H1 (cell line): ENCODE data around the gene COL27A1. TPM values are rescaled to one million over a fixed set of nuclear protein-coding genes. Genes with fewer than 3 reads are reported as not detected.

Source experiments
- CTCF ChIA-PET: fragments of 300-600 bp; sonication (Branson Sonifier 250); formaldehyde crosslinking; loops from one replicate; lab custom pipeline; 2021; ENCODE audit not compliant: partially characterized antibody; lab: Charles Lee
- POLR2A ChIA-PET: fragments of 300-600 bp; sonication (Branson Sonifier 250); formaldehyde crosslinking; loops from one replicate; lab custom pipeline; 2021; ENCODE audit warnings: inconsistent platforms; ENCODE audit not compliant: partially characterized antibody; lab: Charles Lee
- DNase-seq, 2 experiments: peaks; one replicate each; pipeline versions ENCODE4 v3.0.0 to v3.0.0-alpha.2; 2010 to 2022; ENCODE audit warnings: low spot score in 2 of 2, low read depth in 1 of 2, mixed read lengths in 1 of 2
- FAIRE-seq: peaks from 2 replicates; lab custom pipeline; 2011; peaks lifted over from hg19 to GRCh38; lab: Jason Lieb, UNC
- H2AFZ ChIP-seq: 2 replicates; pipeline ENCODE4 v1.8.1; 2012; ENCODE audit warnings: low read length, inconsistent platforms
- H2AK5ac ChIP-seq: 2 replicates; pipeline ENCODE4 v1.6.1; 2013; ENCODE audit warnings: low read depth, low read length
- H2BK120ac ChIP-seq: replicated peaks from 2 replicates; pipeline ENCODE3; 2013; ENCODE audit warnings: low read depth, low read length, inconsistent platforms
- H2BK12ac ChIP-seq: 2 replicates; pipeline ENCODE4 v1.6.1; 2013; ENCODE audit warnings: low read depth, low read length
- H2BK15ac ChIP-seq: 2 replicates; pipeline ENCODE4 v1.6.1; 2013; ENCODE audit warnings: low read length
- H2BK20ac ChIP-seq: 2 replicates; pipeline ENCODE4 v1.6.1; 2013; ENCODE audit warnings: low read length
- H2BK5ac ChIP-seq: 2 replicates; pipeline ENCODE4 v1.6.1; 2013; ENCODE audit warnings: low read depth, low read length
- H3K14ac ChIP-seq: 2 replicates; pipeline ENCODE4 v1.6.1; 2013; ENCODE audit warnings: inconsistent platforms; ENCODE audit not compliant: insufficient read length
- H3K18ac ChIP-seq: 2 replicates; pipeline ENCODE4 v1.6.1; 2013; ENCODE audit warnings: low read length; ENCODE audit errors: extremely low read depth
- H3K23ac ChIP-seq: 2 replicates; pipeline ENCODE4 v1.6.1; 2013; ENCODE audit warnings: inconsistent platforms; ENCODE audit not compliant: insufficient read length
- H3K23me2 ChIP-seq: 2 replicates; pipeline ENCODE4 v1.6.1; 2013; ENCODE audit warnings: low read depth, low read length
- H3K27ac ChIP-seq: 2 replicates; pipeline ENCODE4 v1.6.1; 2011; ENCODE audit warnings: low read depth, low read length, inconsistent platforms
- H3K27me3 ChIP-seq, 4 experiments: replicated peaks in 1 of 4; 1 replicate in 1 of 4; 2 replicates in 3 of 4; pipeline versions ENCODE4 v1.6.1 to v1.8.1; 2011 to 2013; ENCODE audit warnings: low read length in 3 of 4, mild to moderate bottlenecking in 3 of 4, inconsistent platforms in 2 of 4, mixed read lengths in 2 of 4, moderate library complexity in 1 of 4; ENCODE audit not compliant: control insufficient read depth in 3 of 4, insufficient read depth in 3 of 4; ENCODE audit errors: extremely low read depth in 1 of 4
- H3K36me3 ChIP-seq, 4 experiments: 2 replicates each; pipeline versions ENCODE4 v1.6.1 to v1.8.1; 2011 to 2013; ENCODE audit warnings: mild to moderate bottlenecking in 4 of 4, low read length in 3 of 4, moderate library complexity in 2 of 4, control low read depth in 1 of 4, inconsistent platforms in 1 of 4; ENCODE audit not compliant: insufficient read depth in 4 of 4, control insufficient read depth in 2 of 4
- H3K4ac ChIP-seq: replicated peaks from 2 replicates; pipeline ENCODE3; 2013; ENCODE audit warnings: low read length, low read depth, mixed read lengths, inconsistent platforms; ENCODE audit not compliant: insufficient read length
- H3K4me1 ChIP-seq, 4 experiments: replicated peaks in 1 of 4; 1 replicate in 1 of 4; 2 replicates in 3 of 4; pipeline versions ENCODE4 v1.6.1 to v1.8.1; 2011 to 2013; ENCODE audit warnings: low read length in 3 of 4, inconsistent platforms in 2 of 4, mixed read lengths in 1 of 4; ENCODE audit not compliant: insufficient read depth in 4 of 4, control insufficient read depth in 3 of 4
- H3K4me2 ChIP-seq, 2 experiments: 2 replicates each; pipeline versions ENCODE4 v1.6.1 to v1.8.1; 2011 to 2013; ENCODE audit warnings: low read depth in 2 of 2, low read length in 2 of 2, control low read depth in 1 of 2, inconsistent platforms in 1 of 2, mild to moderate bottlenecking in 1 of 2; ENCODE audit not compliant: insufficient read depth in 1 of 2
- H3K4me3 ChIP-seq, 4 experiments: fragments of 200-600, 300-600 bp in 1 of 4; sonication (generic), shearing (Covaris generic), sonication (Bioruptor Twin) in 1 of 4; 2 replicates each; pipeline versions ENCODE4 v1.5.1 to v1.8.1; 2011 to 2016; ENCODE audit warnings: low read length in 4 of 4, low read depth in 3 of 4, control low read depth in 2 of 4, inconsistent platforms in 2 of 4, mild to moderate bottlenecking in 2 of 4, mixed read lengths in 1 of 4, moderate library complexity in 1 of 4; ENCODE audit not compliant: insufficient read depth in 2 of 4; ENCODE audit errors: extremely low read depth in 1 of 4
- H3K56ac ChIP-seq: replicated peaks from 2 replicates; pipeline ENCODE3; 2013; ENCODE audit warnings: low read depth, mild to moderate bottlenecking, mixed read lengths, low read length, inconsistent platforms; ENCODE audit not compliant: insufficient read length
- H3K79me1 ChIP-seq: 2 replicates; pipeline ENCODE4 v1.6.1; 2013; ENCODE audit warnings: low read depth, low read length, control low read depth
- H3K79me2 ChIP-seq, 2 experiments: 2 replicates each; pipeline versions ENCODE4 v1.6.1 to v1.8.1; 2012 to 2013; ENCODE audit warnings: low read length in 2 of 2, mild to moderate bottlenecking in 2 of 2, inconsistent platforms in 1 of 2; ENCODE audit not compliant: insufficient read depth in 2 of 2, control insufficient read depth in 1 of 2
- H3K9ac ChIP-seq, 4 experiments: replicated peaks in 1 of 4; 1 replicate in 1 of 4; 2 replicates in 3 of 4; pipeline versions ENCODE4 v1.6.1 to v1.8.1; 2011 to 2013; ENCODE audit warnings: low read depth in 3 of 4, low read length in 3 of 4, control low read depth in 2 of 4, mild to moderate bottlenecking in 2 of 4, moderate library complexity in 2 of 4, inconsistent platforms in 1 of 4; ENCODE audit errors: extremely low read depth in 1 of 4
- H3K9me3 ChIP-seq, 2 experiments: 2 replicates each; pipeline versions ENCODE4 v1.6.1 to v1.8.1; 2012 to 2013; ENCODE audit warnings: mild to moderate bottlenecking in 2 of 2, moderate library complexity in 2 of 2, control low read depth in 1 of 2, inconsistent platforms in 1 of 2, low read depth in 1 of 2, low read length in 1 of 2, mixed read lengths in 1 of 2; ENCODE audit not compliant: insufficient read depth in 2 of 2
- H4K20me1 ChIP-seq, 2 experiments: replicated peaks in 1 of 2; 2 replicates each; pipeline versions ENCODE3 to v1.8.1; 2011 to 2013; ENCODE audit warnings: inconsistent platforms in 2 of 2, low read length in 2 of 2, mild to moderate bottlenecking in 1 of 2; ENCODE audit not compliant: insufficient read depth in 2 of 2, control insufficient read depth in 1 of 2
- H4K5ac ChIP-seq: 2 replicates; pipeline ENCODE4 v1.6.1; 2013; ENCODE audit warnings: low read length, low read depth, mixed read lengths, inconsistent platforms; ENCODE audit not compliant: insufficient read length
- H4K8ac ChIP-seq: 2 replicates; pipeline ENCODE4 v1.8.0; 2013; ENCODE audit warnings: mild to moderate bottlenecking, moderate library complexity, low read length, inconsistent platforms; ENCODE audit not compliant: insufficient read depth; ENCODE audit errors: extremely low read depth
- H4K91ac ChIP-seq: replicated peaks from 2 replicates; pipeline ENCODE3; 2013; ENCODE audit warnings: low read length, mixed read lengths, inconsistent platforms; ENCODE audit not compliant: insufficient read length
- JUND ChIP-seq: IDR thresholded peaks from 2 replicates; pipeline ENCODE4 v1.6.1; 2011; ENCODE audit warnings: mild to moderate bottlenecking, improper control_type of control experiment, low read length
- SUZ12 ChIP-seq: fragments of 200-600 bp; sonication (generic); IDR thresholded peaks from 2 replicates; pipeline ENCODE4 v1.6.1; 2012; ENCODE audit warnings: mild to moderate bottlenecking, inconsistent platforms, low read length, moderate library complexity, mixed read lengths
- WGBS, 2 experiments: shearing (Covaris generic) in 1 of 2; methylation state at CpG; one replicate each; pipeline versions ENCODE4 v1.1.6 to v1.1.7; 2013 to 2015; ENCODE audit warnings: low lambda C conversion rate in 2 of 2, mixed read lengths in 2 of 2, inconsistent platforms in 1 of 2, low coverage in 1 of 2, missing lambda C conversion rate in 1 of 2; ENCODE audit not compliant: insufficient replicate concordance in 2 of 2, insufficient coverage in 1 of 2, insufficient read length in 1 of 2; ENCODE audit errors: extremely low coverage in 1 of 2, missing lambda C conversion rate in 1 of 2; 5-methylcytosine and 5-hydroxymethylcytosine counted together
- polyA plus RNA-seq, 7 experiments: library from polyadenylated mRNA; depleted of rRNA in 3 of 7; stranded (reverse) in 5 of 7; unstranded in 2 of 7; fragments of >200 nt in 5 of 7; fragments of 200-250 nt in 2 of 7; gene quantifications; 1 replicate in 5 of 7; 2 replicates in 1 of 7; 4 replicates in 1 of 7; pipeline versions ENCODE4 v1.2.1 to v1.2.3, GENCODE V29; 2011 to 2013; ENCODE audit warnings: missing spikeins in 2 of 7, mixed read lengths in 2 of 7
- total RNA-seq: library from RNA; stranded (reverse); fragmentation: NEBNext Ultra II Directional; extraction: Animal tissue kit (Norgen Biotek cat#: 25700); gene quantifications from 2 replicates; pipeline ENCODE4 v1.2.1, GENCODE V29; 2021

COL27A1 gene
- total and polyA plus RNA-seq, 2 of the 8 experiments (the other 6 are each of a cell fraction or from before 2014, with no cell fraction given) = 15.1 to 22.8 TPM

DNA sequence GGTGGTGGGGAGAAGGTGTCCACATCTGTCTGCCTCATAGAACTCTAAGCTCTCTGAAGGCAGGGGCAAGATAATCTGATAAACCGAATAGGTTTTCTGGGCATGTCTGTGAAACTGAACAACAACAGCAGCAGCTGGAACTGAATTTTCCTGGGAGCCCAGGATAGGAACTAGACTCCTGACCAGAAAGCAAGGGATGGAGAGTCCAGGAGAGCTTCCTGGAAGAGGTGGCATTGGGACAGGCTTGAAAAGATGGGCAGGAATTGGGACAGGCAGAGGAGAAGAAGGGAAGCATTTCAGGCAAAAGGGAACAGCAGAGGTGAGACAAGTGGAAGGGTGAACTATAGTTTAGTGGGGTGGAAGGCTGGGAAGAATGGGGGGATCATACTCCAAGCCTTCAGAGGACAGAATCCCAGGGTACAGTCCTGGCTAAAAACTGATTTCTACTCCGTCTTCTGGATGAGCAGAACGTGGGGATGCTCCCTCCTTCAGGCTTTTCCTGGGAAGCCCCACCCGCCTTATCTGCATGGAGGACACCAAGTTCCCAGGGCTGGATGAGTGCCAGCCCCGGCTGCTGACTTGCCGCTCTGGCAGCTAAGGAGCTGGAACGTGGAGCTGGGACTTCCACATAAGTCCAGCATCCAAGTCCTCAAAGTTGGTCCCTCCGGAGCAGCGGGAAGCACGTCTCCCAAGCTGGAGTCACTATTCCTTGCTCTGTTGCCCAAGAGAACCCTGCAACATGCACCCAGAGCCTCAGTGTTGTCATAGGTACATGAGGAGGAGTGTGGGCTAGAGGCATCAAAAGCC, 42.4 kb upstream of the COL27A1 start:
- Histone ChIP-seq H3K4me2 (no peak overlapping the region), H3K79me2 (no peaks in the 10 kb centered on the region), H3K56ac (no peak overlapping the region), H2AFZ (no peak overlapping the region), H3K9ac (no peak overlapping the region), H3K14ac (no peak overlapping the region), H3K79me1 (no peaks in the 10 kb centered on the region), H3K4me3 (no peak overlapping the region), H4K8ac (no peak overlapping the region), H4K5ac (no peak overlapping the region), H3K27ac (no peak overlapping the region), H3K18ac (no peak overlapping the region), H3K36me3 (no peaks in the 10 kb centered on the region), H3K27me3 (peaks cover 0 to 13% (median 3%) of the 10 kb centered on the region in 4 experiments; a peak in 3 of 7 replicates), H3K23ac (no peak overlapping the region), H2BK120ac (no peak overlapping the region), H2BK5ac (no peak overlapping the region), H2BK20ac (peak overlapping the region; percentile 72; the same call in 1 of the 2 replicates), H3K4ac (no peak overlapping the region), H2BK15ac (no peak overlapping the region), H4K20me1 (no peaks in the 10 kb centered on the region), H4K91ac (no peak overlapping the region), H3K4me1 (peaks cover 0 to 11% (median 8%) of the 10 kb centered on the region in 4 experiments; a peak in 6 of 7 replicates), H3K9me3 (no peaks in the 10 kb centered on the region), H2AK5ac (no peak overlapping the region), H2BK12ac (no peak overlapping the region), H3K23me2 (no peaks in the 10 kb centered on the region)
- ChIA-PET POLR2A (interaction anchor here (1.3 kb wide), 1 partner anchor 19 kb away, joined by 3 read pairs; no protein-coding TSS in a partner anchor), CTCF (interaction anchor here (0.7 to 17.7 kb wide), 5 partner anchors 12 to 177 kb away, joined by 3 to 206 read pairs (median 123); partner anchors contain the start of gene COL27A1)
- DNase-seq (no peak), FAIRE-seq (no peak)
- 82% methylated on average over 10 of the region's 10 CpGs; no CpG with 5 or more reads in 1 of the 2 experiments for WGBS, 2 experiments
- TF ChIP-seq SUZ12 (no peak), JUND (no peak)
